Measurements from ENCODE around the gene LCE4A.
"Not testable (repeated sequence)": the region's sequence is repeated elsewhere in the genome, so short reads cannot be mapped to it uniquely, and the experiment has no call there.

Gene LCE4A, protein sequence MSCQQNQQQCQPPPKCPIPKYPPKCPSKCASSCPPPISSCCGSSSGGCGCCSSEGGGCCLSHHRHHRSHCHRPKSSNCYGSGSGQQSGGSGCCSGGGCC

DNA sequence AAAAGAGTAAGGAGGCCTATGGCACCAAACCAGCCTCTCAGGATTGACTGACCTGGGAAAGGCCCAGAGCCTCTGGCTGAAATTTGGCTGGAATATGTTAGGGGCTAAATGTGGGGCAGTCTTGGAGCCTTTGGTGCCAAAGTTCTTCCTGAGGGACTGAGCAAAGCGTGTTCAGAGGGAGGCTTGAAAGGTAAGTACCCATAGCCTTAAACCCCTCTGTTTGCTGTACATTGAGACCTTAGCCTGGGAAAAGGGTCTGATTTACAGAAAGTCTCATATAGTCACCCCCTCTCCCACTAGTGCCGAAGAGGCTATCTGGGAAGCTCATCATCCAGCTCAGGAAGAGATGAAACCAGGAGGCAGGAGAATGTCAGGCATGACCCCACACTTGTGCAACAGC, at the start of gene LCE4A:
Gene LCE4A (plus strand): TSS at position 301 of the 400 bp plus-strand sequence. CDS start 916 bp downstream, outside the sequence.
- no peak for FAIRE-seq
- DNase-seq (ENCODE audit: low spot score) = no peak

DNA sequence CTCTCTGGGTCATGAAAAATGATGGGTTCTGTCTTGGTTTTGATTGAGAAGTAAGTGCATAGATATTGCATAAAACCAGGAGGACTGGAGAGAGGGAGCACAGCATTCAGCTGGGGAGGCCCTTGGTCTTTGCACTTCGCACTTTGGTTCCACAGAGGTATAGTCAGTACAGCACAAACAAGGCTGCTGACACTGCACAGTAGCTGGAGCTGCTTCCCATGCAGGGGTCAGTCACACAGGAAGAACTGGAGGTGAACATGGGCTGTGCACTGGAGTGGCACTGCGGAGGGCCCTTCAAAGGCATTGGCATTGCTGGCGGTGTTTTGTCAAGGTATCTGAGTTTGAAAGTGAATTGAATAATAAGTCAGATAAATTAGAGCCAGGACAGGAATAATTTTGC, 49.3 kb upstream of the LCE4A start:
- FAIRE-seq (no peak), DNase-seq (ENCODE audit: low spot score) (no peak)

- no peak for FAIRE-seq
- DNase-seq (ENCODE audit: low spot score) = no peak
Observed at GRCh38 chr1:152663098-152663497, 44.9 kb upstream of the LCE4A start, which contains the start of gene LCE2D. TSS of gene LCE2D (plus strand) at chr1:152663380. CDS start at chr1:152664106, 726 bp downstream.

DNA sequence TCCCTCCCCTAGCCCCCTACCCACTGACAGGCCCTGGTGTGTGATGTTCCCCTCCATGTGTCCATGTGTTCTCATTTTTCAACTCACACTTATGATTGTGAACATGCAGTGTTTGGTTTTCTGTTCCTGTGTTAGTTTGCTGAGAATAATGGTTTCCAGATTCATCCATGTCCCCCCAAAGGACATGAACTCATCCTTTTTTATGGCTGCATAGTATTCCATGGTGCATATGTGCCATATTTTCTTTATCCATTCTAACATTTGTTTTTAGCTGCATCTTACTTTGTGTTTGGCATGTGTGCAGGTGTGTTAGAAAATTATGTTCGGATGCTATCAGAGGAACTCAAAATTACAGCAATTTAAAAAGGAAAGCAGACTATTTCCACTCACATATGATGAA, 41.8 kb upstream of the LCE4A start:
- FAIRE-seq = not testable (repeated sequence)

GRCh38 chr1:152667648-152668047, 40.3 kb upstream of the LCE4A start:
- DNase-seq (ENCODE audit: low spot score) (no peak), FAIRE-seq (no peak)

More for the DNA sequence above, 41.8 kb upstream of the LCE4A start:
- not testable (repeated sequence) for DNase-seq (ENCODE audit: low spot score)

GRCh38 chr1:152673016-152673415, 34.9 kb upstream of the LCE4A start:
- no peak for FAIRE-seq

GRCh38 chr1:152674983-152675382, 33.0 kb upstream of the LCE4A start, which contains the start of gene LCE2C:
TSS of gene LCE2C (plus strand) at chr1:152675279. CDS start at chr1:152676016, 737 bp downstream.
- not testable (repeated sequence) for FAIRE-seq; DNase-seq (ENCODE audit: low spot score)

More at GRCh38 chr1:152673016-152673415, 34.9 kb upstream of the LCE4A start:
- no peak for DNase-seq (ENCODE audit: low spot score)

- FAIRE-seq = no peak
Observed at GRCh38 chr1:152679459-152679858, 28.5 kb upstream of the LCE4A start.

GRCh38 chr1:152681616-152682015, 26.3 kb upstream of the LCE4A start:
- DNase-seq (ENCODE audit: low spot score) = no peak
- no peak for FAIRE-seq

More at GRCh38 chr1:152679459-152679858, 28.5 kb upstream of the LCE4A start:
- DNase-seq (ENCODE audit: low spot score) = no peak

DNA sequence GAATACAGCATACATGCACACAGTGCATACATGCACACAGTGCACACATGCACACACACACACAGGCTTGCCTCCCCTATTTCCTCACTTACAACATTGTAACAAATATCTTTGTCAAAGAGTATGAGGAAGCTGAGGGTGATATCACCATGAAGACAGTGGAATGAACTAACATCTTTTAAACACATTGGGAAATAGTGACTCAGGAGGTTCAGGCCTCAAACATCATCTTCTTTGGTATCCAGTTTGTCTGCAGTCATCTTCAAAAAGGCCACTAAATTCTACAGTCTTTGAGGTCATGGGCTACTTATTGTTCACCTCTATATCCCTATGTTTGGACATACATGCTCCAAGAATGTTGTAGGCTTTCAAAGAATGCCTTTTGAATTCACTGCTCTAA, 24.1 kb upstream of the LCE4A start:
- DNase-seq (ENCODE audit: low spot score) (no peak), FAIRE-seq (no peak)

DNA sequence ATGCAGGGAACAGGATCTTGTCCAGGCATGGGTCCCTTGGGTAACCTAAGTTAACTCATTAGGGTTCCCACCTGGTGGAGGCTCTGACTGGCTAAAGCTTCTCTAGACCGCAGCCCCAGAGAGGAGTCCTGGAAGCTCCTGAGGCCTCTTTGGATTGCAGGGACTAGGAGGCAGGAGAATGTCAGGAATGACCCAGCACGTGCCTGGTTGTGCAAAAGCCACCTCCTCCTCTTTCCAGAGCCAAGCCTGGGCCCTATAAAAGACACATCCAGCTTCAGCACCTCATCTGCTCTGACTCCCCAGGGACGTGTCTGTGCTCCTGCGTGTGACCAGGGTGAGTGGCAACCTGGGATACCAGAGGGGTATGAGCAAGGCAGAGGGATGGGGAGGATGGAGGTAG, 22.1 kb upstream of the LCE4A start, which contains the start of gene LCE2B:
Gene LCE2B (plus strand): TSS at position 301 of the 400 bp plus-strand sequence. CDS start 721 bp downstream, outside the sequence.
- DNase-seq (ENCODE audit: low spot score); FAIRE-seq: not testable (repeated sequence)

- DNase-seq (ENCODE audit: low spot score) (no peak), FAIRE-seq (no peak)
Observed at GRCh38 chr1:152697701-152698600, 10.0 kb upstream of the LCE4A start, which contains the start of gene LCE2A. TSS of gene LCE2A (plus strand) at chr1:152698345. CDS start at chr1:152698902, 557 bp downstream.

DNA sequence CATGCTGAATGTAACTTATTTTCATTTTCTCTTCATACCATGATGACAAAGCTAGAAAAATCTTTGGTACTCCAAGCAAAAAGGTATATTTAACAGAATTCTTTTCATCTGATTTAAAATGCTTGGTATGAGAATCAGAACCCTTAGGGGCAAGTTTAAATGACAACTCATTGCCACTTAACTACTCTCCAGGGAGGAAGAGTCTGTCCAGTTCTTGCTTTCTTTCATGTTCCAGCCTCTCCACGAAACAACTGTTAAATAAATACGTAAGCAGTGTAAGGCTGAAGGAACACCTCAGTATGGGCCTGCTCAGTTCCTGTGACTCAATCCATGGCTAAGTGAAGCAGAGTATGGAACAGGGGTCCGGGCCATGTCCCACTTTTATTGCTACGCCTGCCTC, 8.2 kb upstream of the LCE4A start:
- DNase-seq (ENCODE audit: low spot score) (no peak), FAIRE-seq (no peak)

DNA sequence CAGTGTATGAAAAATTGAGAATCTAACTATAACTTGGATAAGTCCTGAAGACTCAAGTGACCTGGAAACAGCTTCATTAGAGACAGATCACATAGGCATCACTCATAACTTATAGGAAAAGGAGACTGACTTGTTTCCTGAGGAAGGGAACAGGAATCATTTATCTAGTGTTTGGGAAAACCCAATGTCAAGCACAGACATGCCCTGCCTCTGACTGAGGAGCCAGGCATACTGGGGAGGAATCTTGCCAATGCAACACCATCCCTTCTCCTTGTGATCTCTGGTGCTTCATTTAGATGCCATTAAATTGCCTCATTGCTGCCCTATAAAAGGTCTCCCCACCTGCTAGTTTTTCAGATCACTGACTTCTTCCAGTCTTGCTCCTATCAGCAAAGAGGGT, 10.3 kb downstream of the LCE4A start:
- FAIRE-seq (no peak), DNase-seq (ENCODE audit: low spot score) (no peak)

DNA sequence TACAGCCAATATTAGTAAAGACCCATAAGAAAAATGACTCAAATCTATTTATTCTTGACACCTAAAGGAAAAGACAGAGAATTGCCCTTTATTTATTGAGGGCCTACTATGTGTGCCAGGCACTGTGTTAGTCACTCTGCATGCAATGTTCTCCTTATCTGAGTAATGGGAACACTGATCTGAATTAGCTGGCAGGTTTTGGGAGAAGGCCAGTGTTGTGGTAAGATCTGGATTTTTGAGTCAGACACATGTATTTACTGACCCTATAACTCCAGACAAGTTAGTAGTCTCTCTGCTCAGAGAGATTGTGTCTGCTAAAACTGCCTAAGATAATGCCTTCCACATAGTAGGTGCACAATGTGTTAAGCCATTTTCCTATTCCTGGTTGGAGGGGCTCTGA, 17.3 kb downstream of the LCE4A start:
- DNase-seq (ENCODE audit: low spot score) = no peak
- no peak for FAIRE-seq

- DNase-seq (ENCODE audit: low spot score) = no peak
- no peak for FAIRE-seq
Observed at GRCh38 chr1:152728986-152729385, 21.0 kb downstream of the LCE4A start.

DNA sequence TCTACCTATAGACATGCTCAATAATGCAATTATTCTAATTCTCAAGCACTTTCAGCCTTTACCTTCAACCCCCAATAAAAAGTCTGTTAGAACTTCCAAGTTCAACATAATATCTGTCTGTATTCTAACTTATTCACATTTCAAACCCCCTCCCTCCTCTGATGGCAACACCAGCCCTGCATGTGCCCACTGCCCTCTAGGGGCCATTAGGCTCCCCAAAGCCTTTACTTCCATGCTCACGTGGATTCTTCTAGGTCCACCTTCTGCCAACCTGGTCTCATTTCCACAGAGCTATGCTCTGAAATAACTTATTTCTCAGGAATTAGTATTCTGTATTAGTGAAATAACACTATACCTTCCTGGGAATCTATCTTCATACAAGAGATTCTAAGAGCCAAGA, 27.7 kb downstream of the LCE4A start:
- no peak for DNase-seq (ENCODE audit: low spot score)
- FAIRE-seq = no peak

- no peak for FAIRE-seq
- no peak for DNase-seq (ENCODE audit: low spot score)
Observed at GRCh38 chr1:152737997-152738396, 30.0 kb downstream of the LCE4A start.

DNA sequence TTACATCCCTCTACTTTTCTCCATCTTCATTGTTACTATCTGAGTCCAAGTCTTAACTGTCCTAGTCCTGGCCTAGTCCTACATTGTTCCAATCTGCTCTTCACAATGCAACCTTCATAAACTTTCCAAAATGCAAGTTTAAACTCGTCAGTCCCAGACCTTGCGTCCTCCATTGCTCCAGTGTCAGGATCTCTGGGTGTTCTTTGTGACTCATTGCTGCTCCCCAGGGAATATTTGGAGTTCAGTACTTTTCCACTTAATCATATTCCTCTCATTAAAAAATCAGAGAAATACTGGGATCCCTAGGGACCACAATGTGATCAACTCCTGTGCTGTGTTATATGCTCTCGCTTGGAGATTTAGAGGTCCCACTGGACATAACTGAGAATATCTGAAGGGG, 31.9 kb downstream of the LCE4A start:
- no peak for FAIRE-seq

DNA sequence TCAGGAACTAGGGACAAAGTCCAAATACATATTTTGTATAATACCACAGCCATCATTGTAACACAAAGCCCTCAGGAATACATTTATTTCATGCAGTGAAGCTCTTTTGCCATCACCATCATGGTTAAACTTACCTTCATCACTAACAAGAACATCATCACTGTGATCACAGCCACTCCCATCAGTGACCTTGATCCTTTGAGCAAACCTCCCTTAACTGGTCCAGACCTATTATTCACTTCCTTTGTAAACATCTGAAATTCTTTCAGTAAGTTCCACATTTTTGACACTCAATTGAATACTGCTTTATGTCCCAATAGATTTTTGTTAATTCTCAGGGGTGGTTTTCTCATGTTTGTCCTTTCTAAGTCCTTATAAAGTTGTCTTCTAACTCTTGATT, 33.7 kb downstream of the LCE4A start:
- no peak for DNase-seq (ENCODE audit: low spot score)
- FAIRE-seq = no peak

More for the DNA sequence above, 31.9 kb downstream of the LCE4A start:
- no peak for DNase-seq (ENCODE audit: low spot score)

- DNase-seq (ENCODE audit: low spot score) (no peak), FAIRE-seq (no peak)
Observed at GRCh38 chr1:152743371-152744145, 35.6 kb downstream of the LCE4A start.
